Neural progenitor cell (in vitro differentiated cells): ENCODE measurements around the gene ABCC2.
"Not testable (repeated sequence)": the region's sequence is repeated elsewhere in the genome, so short reads cannot be mapped to it uniquely, and the experiment has no call there.

Source experiments
- CTCF ChIP-seq: fragments of 200-600 bp; sonication (generic); IDR thresholded peaks from 2 replicates; pipeline ENCODE4 v1.5.1; 2017; ENCODE audit warnings: antibody characterized with exemption, mild to moderate bottlenecking
- EZH2phosphoT487 ChIP-seq: fragments of 200-600 bp; sonication (generic); IDR thresholded peaks from 2 replicates; pipeline ENCODE4 v1.6.1; 2017; ENCODE audit warnings: antibody characterized with exemption

DNA sequence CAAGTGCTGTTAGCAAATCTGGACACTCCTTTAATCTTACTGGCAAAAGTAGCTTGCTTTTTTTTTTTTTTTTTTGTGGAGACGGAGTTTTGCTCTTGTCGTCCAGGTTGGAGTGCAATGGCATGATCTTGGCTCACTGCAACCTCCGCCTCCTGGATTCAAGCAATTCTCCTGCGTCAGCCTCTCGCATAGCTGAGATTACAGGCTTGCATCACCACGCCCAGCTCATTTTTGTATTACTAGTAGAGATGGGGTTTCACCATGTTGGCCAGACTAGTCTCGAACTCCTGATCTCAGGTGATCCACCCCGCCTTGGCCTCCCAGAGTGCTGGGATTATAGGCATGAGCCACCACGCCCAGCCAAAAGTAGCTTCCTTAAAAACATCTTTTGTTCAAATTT, 112.6 kb downstream of the ABCC2 start:
- not testable (repeated sequence) for TF ChIP-seq CTCF, EZH2phosphoT487
